HepG2 (cell line): Measurements from ENCODE around the gene CEP20. TPM values are rescaled to one million over a fixed set of nuclear protein-coding genes. Genes with fewer than 3 reads are reported as not detected.
A peak's percentile ranks its signal among the peaks of the same experiment; 100 is the strongest.

Source experiments
- ATAC-seq: fragments of 200-7000 bp; cut with Tn5 transposase; 3 replicates; pipeline ENCODE4 v1.9.1; 2020; ENCODE audit warnings: mild to moderate bottlenecking, moderate library complexity
- BruUV-seq: library from RNA; stranded (reverse); fragments of 400-500 nt; replicated peaks from 2 replicates; lab custom pipeline; 2021; lab: Mats Ljungman, UMichigan
- CTCF ChIA-PET: fragments of 300-600 bp; formaldehyde crosslinking; extraction: SDS; loops from one replicate; lab custom pipeline; 2021; ENCODE audit warnings: low total read pairs, inconsistent platforms, low intra/inter-chr PET ratio; lab: Yijun Ruan, JAX
- POLR2A ChIA-PET: fragments of 350-600 bp; sonication (Branson Sonifier 250); formaldehyde crosslinking; loops from one replicate; lab custom pipeline; 2020; ENCODE audit warnings: antibody characterized with exemption, inconsistent platforms; lab: Yijun Ruan, JAX
- DNase-seq: peaks from one replicate; pipeline ENCODE4 v3.0.0-alpha.2; 2015; ENCODE audit warnings: low spot score
- FAIRE-seq: peaks from 3 replicates; lab custom pipeline; 2011; peaks lifted over from hg19 to GRCh38; lab: Jason Lieb, UNC
- H2AFZ ChIP-seq: one replicate; pipeline ENCODE4 v1.6.1; 2011; ENCODE audit warnings: low read length, inconsistent platforms
- H3K27ac ChIP-seq: fragments of 300-600 bp; 3 replicates; pipeline ENCODE4 v1.8.0; 2011; ENCODE audit warnings: mixed run types, mild to moderate bottlenecking, mixed read lengths, low read length, inconsistent platforms; ENCODE audit not compliant: insufficient read depth; ENCODE audit errors: extremely low read length
- H3K27me3 ChIP-seq, 2 experiments: fragments of 200-600 bp in 1 of 2; 2 replicates in 1 of 2; 3 replicates in 1 of 2; pipeline versions ENCODE4 v1.6.0 to v1.8.0; 2011; ENCODE audit warnings: low read length in 2 of 2, mild to moderate bottlenecking in 2 of 2, moderate library complexity in 2 of 2, inconsistent platforms in 1 of 2; ENCODE audit not compliant: insufficient read depth in 2 of 2, control insufficient read depth in 1 of 2
- H3K36me3 ChIP-seq, 2 experiments: fragments of 200-600 bp in 1 of 2; replicated peaks in 1 of 2; 2 replicates in 1 of 2; 3 replicates in 1 of 2; pipeline versions ENCODE4 v1.5.1 to v1.8.0; 2011; ENCODE audit warnings: low read length in 2 of 2, inconsistent platforms in 1 of 2; ENCODE audit not compliant: insufficient read depth in 2 of 2, control insufficient read depth in 1 of 2
- H3K4me1 ChIP-seq: 2 replicates; pipeline ENCODE4 v1.5.1; 2012; ENCODE audit warnings: low read length, inconsistent platforms; ENCODE audit not compliant: insufficient read depth
- H3K4me2 ChIP-seq: 2 replicates; pipeline ENCODE4 v1.6.0; 2011; ENCODE audit warnings: low read depth, low read length, inconsistent platforms
- H3K4me3 ChIP-seq, 3 experiments: fragments of 200-600 bp in 1 of 3; sonication (generic), shearing (Covaris generic) in 1 of 3; replicated peaks in 1 of 3; 2 replicates each; pipeline ENCODE4 v1.5.1; 2011 to 2016; ENCODE audit warnings: low read length in 3 of 3, inconsistent platforms in 2 of 3, low read depth in 2 of 3, mild to moderate bottlenecking in 2 of 3, control low read depth in 1 of 3, mixed read lengths in 1 of 3; ENCODE audit not compliant: insufficient read depth in 1 of 3
- H3K79me2 ChIP-seq: one replicate; pipeline ENCODE4 v1.6.1; 2011; ENCODE audit warnings: low read length, inconsistent platforms; ENCODE audit not compliant: insufficient read depth
- H3K9ac ChIP-seq: 2 replicates; pipeline ENCODE4 v1.6.0; 2011; ENCODE audit warnings: mild to moderate bottlenecking, low read depth, low read length, inconsistent platforms; ENCODE audit not compliant: insufficient read depth
- H3K9me3 ChIP-seq: 2 replicates; pipeline ENCODE4 v1.5.1; 2012; ENCODE audit warnings: mild to moderate bottlenecking, low read length
- H4K20me1 ChIP-seq: 2 replicates; pipeline ENCODE4 v1.6.0; 2011; ENCODE audit warnings: inconsistent platforms, mild to moderate bottlenecking, low read length, moderate library complexity; ENCODE audit not compliant: insufficient read depth
- ATF5 ChIP-seq: sonication (generic); formaldehyde crosslinking; IDR thresholded peaks from 2 replicates; pipeline ENCODE4 v1.4.0; 2020; ENCODE audit warnings: mild to moderate bottlenecking, low read depth, missing genetic modification reagents
- ATF7 ChIP-seq, 2 experiments: fragments of 450-650 bp in 1 of 2; sonication (generic) in 1 of 2; formaldehyde crosslinking in 1 of 2; IDR thresholded peaks; 2 replicates each; pipeline versions ENCODE4 v1.4.0 to v1.6.1; 2016 to 2020; ENCODE audit warnings: antibody characterized with exemption in 1 of 2, mild to moderate bottlenecking in 1 of 2, missing genetic modification reagents in 1 of 2
- EZH2 ChIP-seq: conservative IDR thresholded peaks from 2 replicates; pipeline ENCODE4 v1.6.1; 2012; ENCODE audit warnings: mild to moderate bottlenecking, low read depth, low read length, moderate library complexity
- GMEB1 ChIP-seq: sonication (generic); formaldehyde crosslinking; IDR thresholded peaks from 2 replicates; pipeline ENCODE4 v1.5.1; 2020; ENCODE audit warnings: missing genetic modification reagents, mild to moderate bottlenecking, borderline replicate concordance
- HNRNPUL1 ChIP-seq: fragments of 200-400 bp; formaldehyde crosslinking; IDR thresholded peaks from 2 replicates; pipeline ENCODE4 v1.6.1; 2017; ENCODE audit warnings: low read depth, mild to moderate bottlenecking, low read length, moderate library complexity
- KLF16 ChIP-seq, 2 experiments: sonication (generic) in 1 of 2; formaldehyde crosslinking in 1 of 2; IDR thresholded peaks; 2 replicates each; pipeline versions ENCODE4 v1.6.1 to v1.8.0; 2016 to 2023; ENCODE audit warnings: missing genetic modification reagents in 2 of 2, missing compliant biosample characterization in 1 of 2
- LCORL ChIP-seq, 2 experiments: fragments of 450-650 bp in 1 of 2; sonication (generic) in 1 of 2; formaldehyde crosslinking in 1 of 2; IDR thresholded peaks; 2 replicates each; pipeline versions ENCODE4 v1.5.0 to v1.6.1; 2017 to 2020; ENCODE audit warnings: antibody characterized with exemption in 1 of 2, missing genetic modification reagents in 1 of 2
- MBNL3 ChIP-seq: fragments of 250-450 bp; sonication (Bioruptor Pico); conservative IDR thresholded peaks from 2 replicates; pipeline ENCODE4 v1.8.0; 2022; ENCODE audit warnings: mild to moderate bottlenecking, inconsistent platforms
- NBN ChIP-seq: fragments of 450-650 bp; conservative IDR thresholded peaks from 2 replicates; pipeline ENCODE4 v1.6.1; 2017
- TBX2 ChIP-seq: sonication (generic); formaldehyde crosslinking; IDR thresholded peaks from 2 replicates; pipeline ENCODE4 v1.5.0; 2020; ENCODE audit warnings: missing genetic modification reagents, mild to moderate bottlenecking, borderline replicate concordance
- ZBTB7B ChIP-seq: sonication (generic); formaldehyde crosslinking; IDR thresholded peaks from 2 replicates; pipeline ENCODE4 v1.4.0; 2020; ENCODE audit warnings: missing genetic modification reagents
- ZFP82 ChIP-seq: sonication (generic); formaldehyde crosslinking; IDR thresholded peaks from 2 replicates; pipeline ENCODE4 v1.5.1; 2020; ENCODE audit warnings: mild to moderate bottlenecking, missing genetic modification reagents, borderline replicate concordance
- ZNF124 ChIP-seq: sonication (generic); formaldehyde crosslinking; IDR thresholded peaks from 2 replicates; pipeline ENCODE4 v1.4.0; 2020; ENCODE audit warnings: missing genetic modification reagents
- ZNF276 ChIP-seq: sonication (generic); formaldehyde crosslinking; IDR thresholded peaks from 2 replicates; pipeline ENCODE4 v1.4.0; 2020; ENCODE audit warnings: mild to moderate bottlenecking, low read depth, missing genetic modification reagents
- ZNF329 ChIP-seq: sonication (generic); formaldehyde crosslinking; IDR thresholded peaks from 2 replicates; pipeline ENCODE4 v1.9.0; 2021; ENCODE audit warnings: low read depth, mild to moderate bottlenecking, missing genetic modification reagents
- ZNF367 ChIP-seq: sonication (generic); formaldehyde crosslinking; IDR thresholded peaks from 2 replicates; pipeline ENCODE4 v1.4.0; 2020; ENCODE audit warnings: missing genetic modification reagents, borderline replicate concordance
- ZNF563 ChIP-seq: sonication (generic); formaldehyde crosslinking; IDR thresholded peaks from 2 replicates; pipeline ENCODE4 v1.8.0; 2022; ENCODE audit warnings: mild to moderate bottlenecking, moderate library complexity, missing genetic modification reagents
- ZNF616 ChIP-seq: sonication (generic); formaldehyde crosslinking; IDR thresholded peaks from 2 replicates; pipeline ENCODE4 v1.5.0; 2020; ENCODE audit warnings: low read depth, mild to moderate bottlenecking, missing genetic modification reagents
- ZNF746 ChIP-seq: sonication (generic); formaldehyde crosslinking; IDR thresholded peaks from 2 replicates; pipeline ENCODE4 v1.8.0; 2022; ENCODE audit warnings: mild to moderate bottlenecking, missing genetic modification reagents
- ZNF790 ChIP-seq: sonication (generic); formaldehyde crosslinking; IDR thresholded peaks from 2 replicates; pipeline ENCODE4 v1.8.0; 2022; ENCODE audit warnings: missing genetic modification reagents, mild to moderate bottlenecking, borderline replicate concordance
- WGBS: methylation state at CpG from one replicate; pipeline ENCODE4 v1.1.6; 2017; ENCODE audit warnings: low lambda C conversion rate; 5-methylcytosine and 5-hydroxymethylcytosine counted together
- in situ Hi-C: cut with HindIII; loops from 2 replicates; pipeline ENCODE4 v1.10.0; 2017; ENCODE audit warnings: low pct_unique_long_range_greater_than_20kb; ENCODE audit not compliant: extremely low pct_ligation_motif_present
- intact Hi-C: fragments of 100-400 bp; cut with micrococcal nuclease; formaldehyde crosslinking; loops from one replicate; pipeline ENCODE4 v1.10.0; 2022; ENCODE audit not compliant: unreplicated experiment
- polyA plus RNA-seq, 8 experiments: library from polyadenylated mRNA; depleted of rRNA in 3 of 8; stranded (reverse) in 7 of 8; unstranded in 1 of 8; fragments of >200 nt; fragmentation: Illumina TruSeq in 4 of 8; extraction: Trizol in 4 of 8; gene quantifications; 2 replicates each; pipeline versions ENCODE4 v1.2.1 to v1.2.3, GENCODE V29; 2011 to 2016; ENCODE audit warnings: low read depth in 4 of 8, missing spikeins in 1 of 8, mixed read lengths in 1 of 8; ENCODE audit not compliant: insufficient read depth in 1 of 8
- total RNA-seq, 5 experiments: library from RNA; depleted of rRNA; stranded (reverse); fragments of >200 nt; fragmentation: Illumina TruSeq; extraction: Trizol; gene quantifications; 2 replicates each; pipeline ENCODE4 v1.2.3, GENCODE V29; 2016; ENCODE audit warnings: low read depth in 1 of 5

The CEP20 gene
- total and polyA plus RNA-seq, 2 of the 13 experiments (the other 11 are each of a cell fraction or from before 2014, with no cell fraction given), result 53.0 to 54.1 TPM

- WGBS, result 11% methylated on average over 55 of the region's 55 CpGs
- ChIA-PET CTCF (no interaction called here), POLR2A (no interaction called here)
- Histone ChIP-seq H3K4me1 (peaks cover 11% of the 10 kb centered on the region), H3K9ac (no peak overlapping the region), H4K20me1 (no peaks in the 10 kb centered on the region), H2AFZ (no peak overlapping the region), H3K79me2 (no peaks in the 10 kb centered on the region), H3K4me2 (peak overlapping the region; percentile 71), H3K27me3 (peaks cover 15 to 61% of the 10 kb centered on the region in 2 experiments; a peak in 4 of 5 replicates), H3K4me3 (peak overlapping the region; percentile 21 to 62 (median 41); a peak in 5 of 6 replicates), H3K9me3 (no peaks in the 10 kb centered on the region), H3K36me3 (no peaks in the 10 kb centered on the region), H3K27ac (no peak overlapping the region)
- no TSS peak for BruUV-seq
- DNase-seq (no peak), ATAC-seq (peak; percentile 62), FAIRE-seq (no peak)
- intact Hi-C loops (no loop called here), in situ Hi-C loops (no loop called here)
- TF ChIP-seq ZNF329 (CRISPR knock-in tag) (no peak), ZFP82 (no peak), ZNF124 (no peak), ZNF276 (CRISPR knock-in tag) (no peak), ZBTB7B (no peak), KLF16 (CRISPR knock-in tag; IDR thresholded peaks at IDR 0.05) (no peak), ZNF367 (CRISPR knock-in tag) (no peak), MBNL3 (no peak), ZNF616 (CRISPR knock-in tag) (no peak), TBX2 (CRISPR knock-in tag) (no peak), GMEB1 (no peak), NBN (peak; percentile 72; the same call in 1 of the 2 replicates), LCORL (IDR thresholded peaks at IDR 0.05) (no peak), LCORL (CRISPR knock-in tag; IDR thresholded peaks at IDR 0.05) (no peak), ZNF790 (no peak), HNRNPUL1 (no peak), ATF5 (CRISPR knock-in tag) (no peak), ZNF746 (CRISPR knock-in tag) (no peak), ATF7 (IDR thresholded peaks at IDR 0.05) (peak; percentile 25; the same call in 1 of the 2 replicates), ATF7 (CRISPR knock-in tag; IDR thresholded peaks at IDR 0.05) (no peak), ZNF563 (CRISPR knock-in tag) (0 out of 2 replicates have a peak, but pooled peaks have one; percentile 11), EZH2 (0 out of 2 replicates have a peak, but pooled peaks have one; percentile 19)
Measured at GRCh38 chr16:15857724-15858560, 30.5 kb downstream of the CEP20 start.
